GM15510 (cell line): Measurements from ENCODE around the gene KLHL29.

Source experiments
- POLR2A ChIP-seq: IDR thresholded peaks from 3 replicates; pipeline ENCODE4 v1.6.1; 2011; ENCODE audit warnings: borderline replicate concordance; ENCODE audit not compliant: insufficient read length; ENCODE audit errors: extremely low read depth

Gene KLHL29

DNA sequence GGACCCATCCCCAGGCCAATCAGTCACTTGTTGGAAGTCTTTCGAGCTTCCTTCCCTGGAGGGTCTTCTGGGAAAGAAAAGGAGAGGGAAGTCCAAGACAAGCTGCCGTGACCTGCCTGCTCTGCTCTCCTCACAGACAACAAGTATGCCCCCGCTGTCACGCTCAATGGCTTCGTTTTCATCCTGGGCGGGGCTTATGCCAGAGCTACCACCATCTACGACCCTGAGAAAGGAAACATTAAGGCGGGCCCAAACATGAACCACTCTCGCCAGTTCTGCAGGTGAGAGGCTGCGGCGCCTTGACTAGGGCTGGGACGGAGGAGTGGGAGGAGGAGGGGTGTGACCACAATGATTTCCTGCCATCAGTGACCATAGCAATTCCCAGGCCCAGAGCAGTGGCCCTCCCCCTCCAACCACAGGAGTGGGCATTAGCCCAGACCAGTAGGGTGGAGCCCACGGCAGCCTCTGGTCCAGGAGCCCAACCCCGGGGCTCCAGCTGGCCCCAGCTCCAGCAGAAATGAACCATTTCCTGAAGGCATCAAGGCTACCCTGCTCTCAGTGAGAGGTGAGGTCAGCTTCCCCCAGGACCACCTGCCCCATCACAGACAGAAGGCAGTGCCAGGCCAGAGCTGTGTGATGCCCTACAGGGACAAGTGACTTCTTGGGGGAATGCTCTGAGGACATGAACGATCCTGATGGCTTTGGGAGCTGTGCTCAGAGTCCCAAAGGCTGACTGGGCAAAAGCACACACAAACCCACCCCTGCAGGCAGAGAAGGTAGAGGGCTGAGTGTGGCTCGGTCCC lies 318.8 kb downstream of the KLHL29 start:
- no peak for TF ChIP-seq POLR2A

DNA sequence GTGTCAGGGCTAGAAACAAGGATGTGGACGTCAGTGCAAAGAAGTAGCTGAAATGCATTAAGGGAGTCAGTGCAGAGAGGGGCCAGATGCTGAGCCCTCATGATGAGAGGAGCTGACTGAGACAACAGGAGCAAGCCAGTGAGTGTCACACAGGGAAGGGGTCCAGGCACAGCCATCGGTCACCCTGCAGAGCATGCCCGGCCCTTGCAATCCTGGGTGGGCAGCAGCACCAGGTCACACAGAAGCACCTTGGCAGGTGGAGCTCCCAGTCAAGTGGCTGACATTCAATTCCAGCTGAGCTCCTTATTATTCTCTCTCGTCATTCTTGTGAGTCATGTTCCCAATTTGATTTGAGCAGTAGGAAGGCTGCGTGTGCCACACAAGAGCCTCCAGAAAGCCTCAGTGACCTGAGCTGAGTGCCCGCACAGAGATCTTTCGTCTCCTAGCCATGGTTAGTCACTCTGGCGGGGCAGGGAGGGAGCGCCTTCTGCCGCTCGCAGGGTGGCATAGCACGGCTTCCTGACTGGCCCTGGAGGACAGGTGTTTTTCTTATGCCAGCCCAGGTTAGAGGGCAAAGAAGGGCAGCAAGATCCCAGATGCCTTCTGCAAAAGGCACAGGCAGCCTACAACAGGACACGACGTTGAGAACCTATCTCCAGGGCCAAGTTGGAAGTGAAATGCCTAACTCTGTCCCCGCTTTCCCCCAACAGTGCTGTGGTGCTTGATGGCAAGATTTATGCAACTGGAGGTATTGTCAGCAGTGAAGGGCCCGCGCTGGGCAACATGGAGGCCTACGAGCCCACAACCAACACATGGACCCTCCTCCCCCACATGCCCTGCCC lies 321.0 kb downstream of the KLHL29 start:
- TF ChIP-seq POLR2A = no peak

DNA sequence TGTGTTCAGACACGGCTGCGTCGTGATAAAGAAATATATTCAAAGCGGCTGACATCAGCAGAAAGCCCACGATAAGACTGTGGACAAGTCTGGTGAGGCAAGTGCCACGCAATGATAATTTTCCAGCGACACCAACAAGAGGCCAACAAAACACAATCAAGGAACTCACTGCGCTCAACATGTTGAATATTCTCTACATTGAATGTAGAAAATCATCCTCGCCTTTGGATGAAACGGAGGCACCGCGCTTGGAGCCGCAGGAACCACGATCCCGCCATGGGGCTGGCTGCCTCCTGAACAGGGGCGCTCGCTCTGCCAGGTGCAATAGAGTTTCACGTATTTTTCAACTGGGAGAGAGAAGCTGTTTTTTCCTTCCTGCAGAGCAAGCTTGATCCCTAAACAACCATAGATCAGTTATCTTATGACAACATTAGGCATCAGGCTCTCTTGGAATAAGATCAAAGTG lies 321.7 kb downstream of the KLHL29 start:
- TF ChIP-seq POLR2A = no peak

DNA sequence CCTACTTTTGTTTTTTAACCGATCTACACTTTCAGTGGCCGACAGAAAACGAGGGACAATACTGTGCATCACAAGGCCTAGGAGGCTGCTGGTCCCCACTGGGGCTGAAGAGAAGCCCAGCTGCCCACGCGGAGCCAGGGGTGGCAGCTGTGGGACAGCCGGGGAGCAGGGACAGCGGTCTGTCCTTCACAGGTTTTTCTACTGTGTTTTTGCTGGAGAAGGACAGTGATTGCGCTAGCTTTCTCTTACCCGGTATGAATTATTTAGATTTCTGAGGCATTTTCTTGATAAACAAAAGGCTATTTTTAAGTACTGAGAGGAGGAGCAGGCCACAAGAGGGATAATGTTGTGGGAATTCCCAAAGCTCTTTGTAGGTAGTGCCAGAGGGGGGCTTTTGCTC lies 322.1 kb downstream of the KLHL29 start:
- no peak for TF ChIP-seq POLR2A

DNA sequence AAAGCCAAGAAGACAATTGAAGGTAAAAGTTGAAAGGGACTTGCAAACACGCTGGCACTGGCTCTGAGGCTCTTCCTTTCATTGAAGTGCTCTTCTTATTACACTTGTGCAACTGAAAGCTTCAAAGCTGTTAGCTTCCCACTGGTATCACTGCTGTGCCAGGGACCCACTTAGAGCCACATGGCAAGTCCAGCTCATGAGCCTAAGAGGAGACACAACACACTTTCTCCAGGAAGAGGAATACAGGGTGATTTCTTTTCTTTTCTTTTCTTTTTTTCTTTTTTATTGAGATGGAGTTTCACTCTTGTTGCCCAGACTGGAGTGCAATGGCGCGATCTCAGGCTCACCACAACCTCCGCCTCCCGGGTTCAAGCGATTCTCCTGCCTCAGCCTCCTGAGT lies 323.8 kb downstream of the KLHL29 start:
- TF ChIP-seq POLR2A = no peak

DNA sequence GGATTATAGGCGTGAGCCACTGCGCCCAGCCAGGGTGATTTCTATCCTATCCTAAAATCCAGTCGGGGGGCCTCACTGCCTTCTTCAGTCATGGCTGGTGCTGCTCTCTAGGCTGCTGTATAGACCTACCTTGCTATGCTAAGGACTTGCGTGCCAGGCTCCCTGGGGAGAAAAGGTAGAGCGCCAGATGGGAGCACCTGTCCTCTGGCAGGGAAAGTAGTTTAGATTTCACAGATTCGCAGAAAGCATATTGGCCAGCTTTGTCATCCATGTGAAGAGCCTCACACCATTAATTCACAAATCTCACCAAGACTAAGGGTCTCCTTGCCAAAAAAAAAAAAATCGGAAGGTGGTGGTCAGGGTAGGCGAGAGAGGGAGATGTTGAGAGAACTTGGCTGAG lies 324.3 kb downstream of the KLHL29 start:
- no peak for TF ChIP-seq POLR2A

DNA sequence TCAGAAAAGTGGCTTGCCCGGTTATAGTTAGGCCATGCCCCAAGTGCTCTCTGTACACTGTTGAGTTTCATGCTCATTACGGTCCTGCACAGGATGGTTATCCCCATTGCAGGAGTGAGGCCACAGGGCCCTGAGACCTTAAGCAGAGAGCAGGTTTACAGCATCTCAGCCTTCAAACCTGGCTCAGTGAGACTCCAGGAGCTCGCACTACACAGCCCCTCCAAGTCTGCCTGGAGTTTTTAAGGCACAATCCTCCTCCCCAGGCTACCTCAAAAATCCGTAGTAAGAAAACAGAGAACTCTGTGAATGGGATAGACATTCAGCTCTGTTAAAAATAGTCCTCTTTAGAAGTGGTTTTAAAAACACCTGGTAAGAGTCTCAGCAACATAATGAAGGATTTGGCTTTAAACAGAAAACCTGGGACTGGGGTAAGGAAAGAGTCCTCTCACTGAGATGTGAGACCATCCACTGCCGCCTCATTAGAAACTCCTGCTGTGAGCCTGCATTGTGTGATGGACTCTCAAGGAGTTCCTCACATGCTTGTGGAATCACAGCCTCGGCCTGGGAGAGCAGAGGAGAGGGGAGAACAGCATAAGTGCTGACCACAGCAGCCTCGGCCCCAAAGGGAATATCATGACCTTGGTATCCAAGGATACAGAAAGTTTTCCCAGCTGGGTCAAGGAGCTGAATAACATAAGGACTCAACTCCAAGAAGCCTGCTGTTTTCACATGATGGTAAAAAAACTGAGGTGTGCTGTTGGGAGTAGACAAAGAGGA lies 327.2 kb downstream of the KLHL29 start:
- no peak for TF ChIP-seq POLR2A

DNA sequence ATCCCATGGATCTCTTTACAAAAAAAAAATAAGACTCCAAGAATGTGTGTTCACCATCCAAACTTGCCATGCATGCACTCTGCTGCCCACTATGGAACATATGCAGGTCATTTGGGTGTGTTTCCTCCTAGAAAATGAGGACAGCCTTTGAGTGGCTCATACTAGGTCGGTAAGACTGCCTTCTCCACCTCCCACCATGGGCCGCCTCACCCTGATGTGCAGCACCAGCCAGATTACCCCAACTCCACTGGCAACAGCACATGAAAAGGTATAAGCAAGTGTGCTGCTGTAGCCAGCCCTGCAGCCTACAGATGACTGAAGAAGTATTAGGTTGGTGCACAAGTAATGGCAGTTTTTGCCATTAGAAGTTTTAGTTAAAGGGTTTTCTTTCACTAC lies 327.8 kb downstream of the KLHL29 start:
- no peak for TF ChIP-seq POLR2A

DNA sequence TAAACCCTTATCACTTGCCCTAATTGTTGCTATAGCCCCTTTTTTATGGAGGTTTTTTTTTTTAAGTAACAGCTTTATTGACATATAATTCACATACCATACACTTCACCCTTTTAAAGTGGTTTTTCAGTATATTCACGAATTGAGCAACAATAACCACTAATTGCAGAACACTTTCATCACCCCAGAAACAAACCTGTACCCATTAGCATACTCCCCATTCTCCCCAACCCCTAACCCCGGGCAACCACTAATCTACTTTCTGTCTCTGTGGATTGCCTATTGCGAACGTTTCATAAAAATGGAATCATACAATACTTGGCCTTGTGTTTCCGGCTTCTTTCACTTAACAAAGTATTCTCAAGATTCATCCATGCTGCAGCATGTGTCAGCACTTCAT lies 328.4 kb downstream of the KLHL29 start:
- no peak for TF ChIP-seq POLR2A

DNA sequence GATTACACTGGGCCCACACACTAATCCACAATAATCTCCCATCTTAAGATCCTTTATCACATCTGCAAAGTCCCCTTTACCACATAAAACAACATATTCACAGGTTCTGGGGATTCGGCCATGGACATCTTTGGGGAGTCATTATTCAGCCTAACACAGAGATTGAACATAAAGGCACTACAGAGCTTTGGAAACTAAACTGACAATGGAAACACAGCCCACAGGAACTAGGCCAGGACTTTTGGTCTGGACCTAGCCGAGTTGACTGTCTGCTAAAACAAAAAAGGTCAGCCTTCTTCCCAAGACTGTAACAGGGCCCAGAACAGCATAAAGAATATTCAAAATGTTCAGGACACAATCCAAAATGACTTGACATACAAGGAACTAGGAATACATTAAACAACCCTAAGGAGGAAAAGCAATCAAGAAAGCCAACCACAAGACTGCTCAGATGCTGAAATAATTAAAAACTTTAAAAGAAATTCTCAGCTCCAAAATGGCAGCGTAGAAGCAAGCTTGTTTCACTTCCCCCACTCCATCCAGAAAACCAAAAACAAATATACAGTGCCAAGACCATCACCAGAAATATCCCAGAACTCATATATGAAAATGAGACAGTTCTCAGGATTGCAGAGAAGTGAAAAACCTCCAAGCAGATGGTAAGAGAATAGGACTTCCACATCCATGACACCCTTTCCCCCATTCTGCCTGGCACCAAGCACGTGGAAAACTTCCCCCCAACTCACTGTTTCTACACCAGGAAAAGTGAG lies 334.1 kb downstream of the KLHL29 start:
- TF ChIP-seq POLR2A = no peak

DNA sequence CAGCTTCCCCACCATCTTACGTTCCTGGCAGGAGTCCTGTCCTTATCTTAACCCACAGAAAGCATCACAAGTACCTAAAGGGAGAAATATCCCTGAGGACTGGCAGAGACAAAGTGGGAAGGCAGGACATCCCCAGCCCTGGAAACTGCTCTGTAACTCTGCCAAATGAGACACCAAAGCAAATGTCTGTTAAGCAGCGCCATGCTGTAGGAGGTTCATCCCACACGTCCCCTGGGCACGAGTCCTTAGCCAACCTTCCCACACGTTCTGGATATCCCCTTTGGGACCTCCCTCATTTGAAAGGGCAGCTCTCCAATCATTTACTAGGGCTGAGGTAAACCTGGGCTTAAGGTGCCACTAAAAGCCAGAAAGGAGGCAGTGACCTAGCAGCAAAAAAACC lies 334.7 kb downstream of the KLHL29 start:
- TF ChIP-seq POLR2A = no peak

DNA sequence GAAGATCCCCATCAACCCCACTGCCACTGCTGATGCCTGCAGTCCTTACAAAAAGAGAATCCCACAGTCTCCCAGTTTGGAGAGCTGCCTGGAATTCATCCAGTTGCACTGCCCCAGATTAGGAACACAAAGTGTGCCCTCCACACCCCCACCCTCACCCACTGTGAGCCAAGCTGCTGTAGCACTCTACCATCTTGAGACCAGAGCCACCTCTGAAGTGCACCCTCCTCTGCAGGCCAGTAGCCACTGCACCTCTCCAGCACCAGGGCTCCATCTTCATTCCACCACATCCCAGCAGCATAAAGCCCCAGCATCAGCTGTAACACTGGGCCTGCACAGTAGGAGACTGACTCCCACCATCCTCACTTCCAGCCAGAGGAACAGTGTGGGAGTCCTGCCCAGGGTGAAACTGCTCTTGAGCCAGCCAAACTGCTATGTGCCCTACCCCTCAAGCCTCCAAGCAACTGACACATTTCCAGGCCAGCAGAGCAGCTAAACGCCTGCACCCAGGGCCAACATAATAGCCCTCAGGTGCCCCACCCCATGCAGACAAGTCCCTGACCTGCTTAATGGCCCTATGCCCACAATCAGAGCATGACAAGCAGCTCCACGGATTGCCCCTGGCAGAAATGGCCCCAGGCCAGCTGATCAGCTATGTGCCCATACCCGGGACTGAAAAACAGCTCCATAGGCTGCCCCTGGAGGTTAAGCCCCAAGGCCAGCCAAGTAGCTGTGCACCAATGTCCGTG lies 335.9 kb downstream of the KLHL29 start:
- no peak for TF ChIP-seq POLR2A

DNA sequence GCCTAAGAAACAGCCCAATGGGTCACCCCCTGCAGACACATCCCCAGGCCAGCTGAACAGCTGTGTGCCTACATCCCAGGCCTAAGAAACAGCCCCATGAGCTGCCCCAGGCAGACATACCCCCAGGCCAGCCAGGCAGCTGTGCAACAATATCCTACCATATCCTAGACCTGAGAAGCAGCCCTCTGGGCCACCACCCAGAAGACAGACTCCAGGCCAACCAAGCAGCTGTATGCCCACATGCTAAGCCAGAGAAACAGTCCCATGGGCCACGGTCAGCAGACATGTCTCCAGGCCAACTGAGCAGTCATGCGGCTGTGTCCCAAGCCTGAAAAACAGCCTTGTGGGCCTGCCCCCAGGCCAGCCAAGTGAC lies 336.5 kb downstream of the KLHL29 start:
- no peak for TF ChIP-seq POLR2A

DNA sequence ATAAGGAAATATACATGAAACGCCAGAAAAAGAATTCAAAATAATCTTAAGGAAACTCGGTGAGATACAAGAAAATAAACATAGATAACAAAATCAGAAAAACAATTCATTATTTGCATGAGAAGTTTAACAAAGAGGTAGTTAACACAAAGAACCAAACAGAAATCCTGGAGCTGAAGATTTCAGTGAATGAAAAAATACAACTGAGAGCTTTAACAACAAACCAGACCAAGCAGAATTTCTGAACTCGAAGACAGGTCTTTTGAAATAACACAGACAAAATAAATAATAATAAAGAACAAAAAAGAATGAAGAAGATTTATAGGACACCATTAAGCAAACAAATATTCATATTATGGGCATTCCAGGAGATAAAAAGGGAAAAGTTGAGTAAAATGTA lies 337.3 kb downstream of the KLHL29 start:
- TF ChIP-seq POLR2A = no peak
